SJSA1 (cell line): ENCODE results near the gene PRR5L. TPM values are rescaled to one million over a fixed set of nuclear protein-coding genes. Genes with fewer than 3 reads are reported as not detected.
A peak's percentile ranks its signal among the peaks of the same experiment; 100 is the strongest.
"Not testable (repeated sequence)": the region's sequence is repeated elsewhere in the genome, so short reads cannot be mapped to it uniquely, and the experiment has no call there.

Experiments used
- DNase-seq, 2 experiments: peaks; one replicate each; pipeline ENCODE4 v3.0.0-alpha.2; 2015 to 2020; ENCODE audit warnings: low spot score in 2 of 2, low read depth in 1 of 2
- H3K27ac ChIP-seq: fragments of 250-450 bp; sonication (Bioruptor Pico); 2 replicates; pipeline ENCODE4 v1.5.1; 2020; ENCODE audit warnings: mild to moderate bottlenecking, moderate library complexity
- H3K27me3 ChIP-seq: fragments of 250-450 bp; sonication (Bioruptor Pico); replicated peaks from 2 replicates; pipeline ENCODE4 v1.5.1; 2020; ENCODE audit warnings: mild to moderate bottlenecking, moderate library complexity
- H3K36me3 ChIP-seq: fragments of 250-450 bp; sonication (Bioruptor Pico); 2 replicates; pipeline ENCODE4 v1.5.1; 2020; ENCODE audit warnings: mild to moderate bottlenecking
- H3K4me1 ChIP-seq: fragments of 250-450 bp; sonication (Bioruptor Pico); replicated peaks from 2 replicates; pipeline ENCODE4 v1.6.1; 2021; ENCODE audit warnings: mild to moderate bottlenecking
- H3K4me3 ChIP-seq: fragments of 250-450 bp; sonication (Bioruptor Pico); 2 replicates; pipeline ENCODE4 v1.5.1; 2020; ENCODE audit warnings: mild to moderate bottlenecking
- H3K9me3 ChIP-seq: fragments of 250-450 bp; sonication (Bioruptor Pico); replicated peaks from 2 replicates; pipeline ENCODE4 v1.5.1; 2020; ENCODE audit warnings: mild to moderate bottlenecking
- total RNA-seq: library from RNA; depleted of rRNA; stranded (reverse); fragments of >200 nt; shearing (Covaris generic); gene quantifications from 2 replicates; pipeline ENCODE4 v1.2.3, GENCODE V29; 2014

The PRR5L gene
- total RNA-seq, 1 experiment from 2014 or later, result 43.0 TPM

- Histone ChIP-seq H3K27ac (no peak overlapping the region), H3K9me3 (no peaks in the 10 kb centered on the region), H3K4me3 (no peak overlapping the region), H3K4me1 (peaks cover 55% of the 10 kb centered on the region), H3K36me3 (peaks cover 31% of the 10 kb centered on the region), H3K27me3 (no peaks in the 10 kb centered on the region)
- DNase-seq, result no peak
These were observed 169.5 kb downstream of the PRR5L start for GRCh38 chr11:36465449-36466163.

- no peaks in the 10 kb centered on the region for H3K9me3 ChIP-seq
- no peak overlapping the region for H3K4me3 ChIP-seq
- no peak for DNase-seq
- peaks cover 58% of the 10 kb centered on the region for H3K4me1 ChIP-seq
- H3K36me3 ChIP-seq, result peaks cover 28% of the 10 kb centered on the region
- H3K27ac ChIP-seq, result no peak overlapping the region
- H3K27me3 ChIP-seq, result no peaks in the 10 kb centered on the region
These were observed 170.9 kb downstream of the PRR5L start for GRCh38 chr11:36467012-36467411.

GRCh38 chr11:36467916-36468315, 171.8 kb downstream of the PRR5L start:
- no peaks in the 10 kb centered on the region for H3K27me3 ChIP-seq
- H3K4me3 ChIP-seq, result no peak overlapping the region

GRCh38 chr11:36469063-36469462, 173.0 kb downstream of the PRR5L start:
- peaks cover 14% of the 10 kb centered on the region for H3K36me3 ChIP-seq
- no peak overlapping the region for H3K4me3 ChIP-seq
- DNase-seq, result peak; percentile 47 to 67
- no peaks in the 10 kb centered on the region for H3K27me3 ChIP-seq
- peak overlapping the region; percentile 74 for H3K27ac ChIP-seq
- H3K9me3 ChIP-seq, result no peaks in the 10 kb centered on the region
- peaks cover 46% of the 10 kb centered on the region for H3K4me1 ChIP-seq

More at GRCh38 chr11:36467916-36468315, 171.8 kb downstream of the PRR5L start:
- DNase-seq, result no peak
- Histone ChIP-seq H3K27ac (no peak overlapping the region), H3K4me1 (peaks cover 51% of the 10 kb centered on the region), H3K9me3 (no peaks in the 10 kb centered on the region), H3K36me3 (peaks cover 19% of the 10 kb centered on the region)

GRCh38 chr11:36469881-36470802, 174.1 kb downstream of the PRR5L start:
- H3K27ac ChIP-seq, result peak overlapping the region; percentile 74
- no peaks in the 10 kb centered on the region for H3K27me3 ChIP-seq

GRCh38 chr11:36471577-36471976, 175.5 kb downstream of the PRR5L start:
- H3K27ac ChIP-seq, result no peak overlapping the region
- peaks cover 54% of the 10 kb centered on the region for H3K4me1 ChIP-seq
- 0 out of 2 replicates have a peak, but pooled peaks cover 3% of the 10 kb centered on the region for H3K36me3 ChIP-seq
- no peaks in the 10 kb centered on the region for H3K27me3 ChIP-seq
- no peak for DNase-seq
- H3K9me3 ChIP-seq, result no peaks in the 10 kb centered on the region
- H3K4me3 ChIP-seq, result no peak overlapping the region

More at GRCh38 chr11:36469881-36470802, 174.1 kb downstream of the PRR5L start:
- DNase-seq, result peak in 1 of 2 experiments; percentile 77
- no peaks in the 10 kb centered on the region for H3K9me3 ChIP-seq
- H3K4me1 ChIP-seq, result peaks cover 46% of the 10 kb centered on the region
- H3K4me3 ChIP-seq, result no peak overlapping the region
- peaks cover 14% of the 10 kb centered on the region for H3K36me3 ChIP-seq

GRCh38 chr11:36475192-36475591, 179.1 kb downstream of the PRR5L start:
- DNase-seq, result peak in 1 of 2 experiments; percentile 76
- Histone ChIP-seq H3K9me3 (no peaks in the 10 kb centered on the region), H3K27me3 (no peaks in the 10 kb centered on the region), H3K27ac (peak overlapping the region; percentile 42; the same call in 1 of the 2 replicates), H3K36me3 (no peaks in the 10 kb centered on the region), H3K4me3 (no peak overlapping the region), H3K4me1 (peaks cover 41% of the 10 kb centered on the region)

GRCh38 chr11:36478700-36479329, 182.7 kb downstream of the PRR5L start:
- Histone ChIP-seq H3K4me1 (peaks cover 31% of the 10 kb centered on the region), H3K27ac (no peak overlapping the region), H3K9me3 (no peaks in the 10 kb centered on the region), H3K36me3 (no peaks in the 10 kb centered on the region; the same call in 1 of the 2 replicates), H3K4me3 (no peak overlapping the region), H3K27me3 (no peaks in the 10 kb centered on the region)
- peak in 1 of 2 experiments; percentile 62 for DNase-seq

- DNase-seq, result no peak
- Histone ChIP-seq H3K27me3 (no peaks in the 10 kb centered on the region), H3K4me1 (peaks cover 11% of the 10 kb centered on the region), H3K36me3 (peaks cover 12% of the 10 kb centered on the region), H3K9me3 (no peaks in the 10 kb centered on the region), H3K4me3 (no peak overlapping the region), H3K27ac (no peak overlapping the region)
These were observed 184.7 kb downstream of the PRR5L start for GRCh38 chr11:36480833-36481232.

GRCh38 chr11:36483042-36483441, 187.0 kb downstream of the PRR5L start:
- peaks cover 34% of the 10 kb centered on the region for H3K36me3 ChIP-seq
- not testable (repeated sequence) for H3K27me3 ChIP-seq, H3K9me3 ChIP-seq, H3K4me1 ChIP-seq, H3K4me3 ChIP-seq, DNase-seq, H3K27ac ChIP-seq

- H3K4me3 ChIP-seq, result no peak overlapping the region
- H3K36me3 ChIP-seq, result peaks cover 51% of the 10 kb centered on the region
- no peaks in the 10 kb centered on the region for H3K9me3 ChIP-seq
- no peak for DNase-seq
- no peak overlapping the region for H3K27ac ChIP-seq
- H3K4me1 ChIP-seq, result no peaks in the 10 kb centered on the region
- H3K27me3 ChIP-seq, result no peaks in the 10 kb centered on the region
These were observed 189.4 kb downstream of the PRR5L start for GRCh38 chr11:36485298-36486002.

- no peak overlapping the region; the same call in 1 of the 2 replicates for H3K27ac ChIP-seq
- H3K9me3 ChIP-seq, result no peaks in the 10 kb centered on the region
- H3K36me3 ChIP-seq, result peaks cover 69% of the 10 kb centered on the region
- no peaks in the 10 kb centered on the region for H3K27me3 ChIP-seq
- H3K4me3 ChIP-seq, result no peak overlapping the region
- H3K4me1 ChIP-seq, result no peaks in the 10 kb centered on the region
- no peak for DNase-seq
These were observed 191.5 kb downstream of the PRR5L start for GRCh38 chr11:36487619-36488018.

GRCh38 chr11:36488096-36488495, 192.0 kb downstream of the PRR5L start:
- Histone ChIP-seq H3K4me3 (no peak overlapping the region), H3K9me3 (no peaks in the 10 kb centered on the region), H3K27ac (no peak overlapping the region), H3K27me3 (no peaks in the 10 kb centered on the region), H3K4me1 (no peaks in the 10 kb centered on the region), H3K36me3 (peaks cover 74% of the 10 kb centered on the region)
- no peak for DNase-seq
